Measurements from ENCODE around the gene GDF15. TPM values are rescaled to one million over a fixed set of nuclear protein-coding genes. Genes with fewer than 3 reads are reported as not detected.

Gene GDF15
- total RNA-seq, 1 experiment from 2014 or later = 21.9 TPM

GRCh38 chr19:18422530-18423191 is 36.7 kb downstream of the GDF15 start:
- H3K27ac ChIP-seq = no peak overlapping the region
- H3K36me3 ChIP-seq = peaks cover 3% of the 10 kb centered on the region; the same call in 1 of the 2 replicates
- H3K4me1 ChIP-seq (replicated peaks) = peaks cover 36% of the 10 kb centered on the region
- H3K4me3 ChIP-seq = no peak overlapping the region
- peaks cover 9% of the 10 kb centered on the region; the same call in 1 of the 2 replicates for H3K9me3 ChIP-seq (replicated peaks)
- no peak for DNase-seq (ENCODE audit: low read depth in 1 of 2, low spot score in 2 of 2)
- H3K27me3 ChIP-seq (replicated peaks) = no peaks in the 10 kb centered on the region

DNA sequence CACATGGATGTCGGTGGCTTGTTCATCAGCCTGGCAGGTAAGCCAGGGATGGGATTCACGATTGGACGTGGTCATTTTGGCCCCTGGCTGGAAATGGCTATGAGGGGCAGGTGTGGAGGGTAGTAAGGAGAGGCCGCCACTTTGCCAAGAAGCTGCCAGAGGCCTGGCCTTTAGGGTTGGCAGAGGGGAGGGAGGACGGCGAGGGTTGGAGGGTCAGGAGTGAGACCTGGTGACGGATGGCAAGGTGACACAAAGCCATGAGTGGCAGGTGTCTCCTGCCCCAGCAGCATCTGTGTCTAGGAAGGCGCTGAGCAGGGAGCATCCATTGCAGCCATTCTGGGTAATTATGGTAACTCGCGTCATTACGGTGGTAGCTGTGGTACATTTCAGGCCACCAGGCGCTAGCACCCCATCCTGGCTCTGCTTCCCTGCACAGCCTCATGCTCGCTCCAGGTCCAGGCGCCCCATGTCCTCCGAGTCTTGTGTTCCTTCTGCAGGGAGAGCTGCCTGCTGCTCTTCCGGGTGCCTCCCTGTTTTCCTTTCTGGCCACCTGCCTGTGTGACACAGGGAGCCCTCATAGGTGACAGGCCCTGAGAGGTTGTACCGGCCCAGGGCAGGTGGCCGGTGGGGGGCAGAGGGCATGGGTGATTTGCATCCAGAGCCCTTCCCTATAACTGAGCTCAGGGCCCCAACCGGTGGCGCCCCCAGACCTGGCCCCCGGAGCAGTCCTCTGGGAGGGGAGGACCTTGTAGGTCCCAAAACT is 37.5 kb downstream of the GDF15 start:
- Histone ChIP-seq H3K4me1 (replicated peaks) (peaks cover 29% of the 10 kb centered on the region), H3K27ac (no peak overlapping the region)
- DNase-seq (ENCODE audit: low read depth in 1 of 2, low spot score in 2 of 2) = no peak

GRCh38 chr19:18424122-18424889 is 38.3 kb downstream of the GDF15 start:
- DNase-seq (ENCODE audit: low read depth in 1 of 2, low spot score in 2 of 2) = no peak
- H3K27ac ChIP-seq = no peak overlapping the region
- no peaks in the 10 kb centered on the region for H3K27me3 ChIP-seq (replicated peaks)
- no peak overlapping the region for H3K4me3 ChIP-seq
- H3K36me3 ChIP-seq = peaks cover 2% of the 10 kb centered on the region; the same call in 1 of the 2 replicates
- H3K9me3 ChIP-seq (replicated peaks) = peaks cover 4% of the 10 kb centered on the region; the same call in 1 of the 2 replicates
- H3K4me1 ChIP-seq (replicated peaks) = peaks cover 28% of the 10 kb centered on the region

More for the DNA sequence above, 37.5 kb downstream of the GDF15 start:
- Histone ChIP-seq H3K36me3 (peaks cover 3% of the 10 kb centered on the region; the same call in 1 of the 2 replicates), H3K4me3 (no peak overlapping the region), H3K9me3 (replicated peaks) (peaks cover 6% of the 10 kb centered on the region; the same call in 1 of the 2 replicates), H3K27me3 (replicated peaks) (no peaks in the 10 kb centered on the region)

- peaks cover 28% of the 10 kb centered on the region for H3K4me1 ChIP-seq (replicated peaks)
- H3K36me3 ChIP-seq = no peaks in the 10 kb centered on the region
- H3K9me3 ChIP-seq (replicated peaks) = peaks cover under 1% of the 10 kb centered on the region; the same call in 1 of the 2 replicates
- no peak overlapping the region for H3K4me3 ChIP-seq
- no peak for DNase-seq (ENCODE audit: low read depth in 1 of 2, low spot score in 2 of 2)
- no peaks in the 10 kb centered on the region for H3K27me3 ChIP-seq (replicated peaks)
- H3K27ac ChIP-seq = no peak overlapping the region
Measured at GRCh38 chr19:18424890-18425514, 39.0 kb downstream of the GDF15 start.

- no peak for DNase-seq (ENCODE audit: low read depth in 1 of 2, low spot score in 2 of 2)
- no peak overlapping the region for H3K4me3 ChIP-seq
- peaks cover 23% of the 10 kb centered on the region for H3K4me1 ChIP-seq (replicated peaks)
- H3K36me3 ChIP-seq = no peaks in the 10 kb centered on the region
- H3K27me3 ChIP-seq (replicated peaks) = no peaks in the 10 kb centered on the region
- H3K9me3 ChIP-seq (replicated peaks) = no peaks in the 10 kb centered on the region
- H3K27ac ChIP-seq = no peak overlapping the region
Measured at GRCh38 chr19:18425515-18426415, 39.8 kb downstream of the GDF15 start.

DNA sequence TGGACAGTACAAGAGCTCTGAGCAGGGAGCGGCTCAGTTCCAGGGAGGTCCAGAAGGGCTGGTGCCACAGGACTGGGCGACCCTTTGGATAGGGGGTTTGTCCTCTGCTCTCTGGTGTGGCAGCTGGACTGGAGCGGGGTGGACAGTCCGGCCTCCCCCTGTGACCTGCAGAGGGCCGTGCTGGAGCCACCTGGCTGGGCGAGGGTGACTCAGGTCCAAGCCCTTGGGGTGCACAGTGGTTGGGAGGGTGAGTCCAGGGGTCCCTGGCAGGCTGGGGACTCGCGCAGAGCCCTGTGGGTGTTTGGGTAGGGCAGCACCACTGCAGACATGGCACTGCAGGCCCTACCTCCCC is 40.4 kb downstream of the GDF15 start:
- no peak for DNase-seq (ENCODE audit: low read depth in 1 of 2, low spot score in 2 of 2)
- H3K36me3 ChIP-seq = no peaks in the 10 kb centered on the region
- no peaks in the 10 kb centered on the region for H3K9me3 ChIP-seq (replicated peaks)
- H3K27me3 ChIP-seq (replicated peaks) = no peaks in the 10 kb centered on the region
- H3K27ac ChIP-seq = no peak overlapping the region
- H3K4me1 ChIP-seq (replicated peaks) = peaks cover 23% of the 10 kb centered on the region
- no peak overlapping the region for H3K4me3 ChIP-seq

- Histone ChIP-seq H3K4me3 (no peak overlapping the region), H3K9me3 (replicated peaks) (no peaks in the 10 kb centered on the region), H3K4me1 (replicated peaks) (peaks cover 23% of the 10 kb centered on the region), H3K27me3 (replicated peaks) (no peaks in the 10 kb centered on the region), H3K27ac (no peak overlapping the region), H3K36me3 (no peaks in the 10 kb centered on the region)
- DNase-seq (ENCODE audit: low read depth in 1 of 2, low spot score in 2 of 2) = no peak
Measured at GRCh38 chr19:18427080-18427742, 41.3 kb downstream of the GDF15 start.

- Histone ChIP-seq H3K27me3 (replicated peaks) (no peaks in the 10 kb centered on the region), H3K9me3 (replicated peaks) (no peaks in the 10 kb centered on the region), H3K36me3 (no peaks in the 10 kb centered on the region), H3K4me3 (no peak overlapping the region), H3K4me1 (replicated peaks) (peaks cover 23% of the 10 kb centered on the region), H3K27ac (no peak overlapping the region)
- DNase-seq (ENCODE audit: low read depth in 1 of 2, low spot score in 2 of 2) = no peak
Measured at GRCh38 chr19:18427743-18428113, 41.8 kb downstream of the GDF15 start.

GRCh38 chr19:18428173-18428786 is 42.3 kb downstream of the GDF15 start:
- Histone ChIP-seq H3K27me3 (replicated peaks) (no peaks in the 10 kb centered on the region), H3K4me3 (no peak overlapping the region), H3K4me1 (replicated peaks) (peaks cover 29% of the 10 kb centered on the region), H3K27ac (peak overlapping the region; percentile 89), H3K9me3 (replicated peaks) (0 out of 2 replicates have a peak, but pooled peaks cover 3% of the 10 kb centered on the region), H3K36me3 (no peaks in the 10 kb centered on the region)
- DNase-seq (ENCODE audit: low read depth in 1 of 2, low spot score in 2 of 2) = no peak

- Histone ChIP-seq H3K27me3 (replicated peaks) (no peaks in the 10 kb centered on the region), H3K4me1 (replicated peaks) (peaks cover 29% of the 10 kb centered on the region), H3K4me3 (peak overlapping the region; percentile 45), H3K27ac (peak overlapping the region; percentile 89), H3K36me3 (no peaks in the 10 kb centered on the region), H3K9me3 (replicated peaks) (0 out of 2 replicates have a peak, but pooled peaks cover 3% of the 10 kb centered on the region)
- peak; percentile 87 to 90 for DNase-seq (ENCODE audit: low read depth in 1 of 2, low spot score in 2 of 2)
Measured at GRCh38 chr19:18428787-18429674, 43.1 kb downstream of the GDF15 start.

DNA sequence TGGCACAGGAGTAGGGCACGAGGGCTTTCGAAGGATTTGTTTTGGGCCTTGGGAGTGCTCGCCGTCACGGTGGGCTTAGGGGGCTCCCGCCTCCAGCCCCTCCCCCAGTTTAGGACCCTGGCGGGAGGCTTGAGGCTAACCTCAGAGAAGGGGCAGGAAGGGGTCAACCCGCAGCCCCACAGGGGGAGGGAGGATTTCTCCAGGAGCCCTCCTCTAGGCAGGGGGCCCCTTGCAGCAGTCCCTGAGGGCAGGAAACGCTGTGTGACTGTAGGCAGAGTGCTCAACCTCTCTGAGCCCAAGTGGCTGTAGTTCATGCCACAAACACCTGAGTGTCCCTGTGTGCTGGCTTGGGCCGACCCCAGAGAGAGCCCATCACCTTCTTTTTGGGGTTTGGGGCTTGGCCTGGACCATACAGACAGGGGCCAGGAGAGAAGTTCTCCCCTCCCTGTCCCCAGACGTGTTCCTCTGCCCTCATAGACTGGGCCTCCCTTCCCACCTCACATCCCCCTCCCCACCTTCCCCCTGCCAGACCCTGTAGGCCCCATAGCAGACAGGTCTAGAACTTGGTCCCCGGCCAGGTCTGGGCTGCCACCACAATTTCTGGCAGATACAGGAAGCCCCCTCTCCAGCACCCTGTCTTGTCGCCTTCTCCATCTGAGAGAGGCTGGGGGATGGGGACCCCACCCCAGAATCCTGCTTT is 43.9 kb downstream of the GDF15 start:
- Histone ChIP-seq H3K4me1 (replicated peaks) (peaks cover 29% of the 10 kb centered on the region), H3K27me3 (replicated peaks) (no peaks in the 10 kb centered on the region), H3K9me3 (replicated peaks) (0 out of 2 replicates have a peak, but pooled peaks cover 3% of the 10 kb centered on the region), H3K36me3 (no peaks in the 10 kb centered on the region), H3K27ac (peak overlapping the region; percentile 89), H3K4me3 (peak overlapping the region; percentile 45)
- no peak for DNase-seq (ENCODE audit: low read depth in 1 of 2, low spot score in 2 of 2)

Data from SJSA1 (cell line).